Fibroblast of villous mesenchyme (primary cell): ENCODE results near the gene HBE1. TPM values are rescaled to one million over a fixed set of nuclear protein-coding genes. Genes with fewer than 3 reads are reported as not detected.

ENCODE experiments used
- DNase-seq: peaks from one replicate; pipeline ENCODE4 v3.0.0-alpha.2; 2010; ENCODE audit warnings: low read depth
- H3K4me3 ChIP-seq: 2 replicates; pipeline ENCODE4 v1.5.1; 2011; ENCODE audit warnings: low read depth, mild to moderate bottlenecking, low read length
- total RNA-seq: library from RNA; depleted of rRNA; stranded (reverse); fragments of >200 nt; gene quantifications from 2 replicates; pipeline ENCODE4 v1.2.3, GENCODE V29; 2012
- TF ChIP-seq, protein P1 (sequence below): IDR thresholded peaks from 2 replicates; pipeline ENCODE4 v1.5.1; 2012; ENCODE audit warnings: low read depth, mild to moderate bottlenecking, low read length; ENCODE audit not compliant: insufficient read depth

The HBE1 gene
- total RNA-seq, 1 donor, result 1.7 TPM

DNA sequence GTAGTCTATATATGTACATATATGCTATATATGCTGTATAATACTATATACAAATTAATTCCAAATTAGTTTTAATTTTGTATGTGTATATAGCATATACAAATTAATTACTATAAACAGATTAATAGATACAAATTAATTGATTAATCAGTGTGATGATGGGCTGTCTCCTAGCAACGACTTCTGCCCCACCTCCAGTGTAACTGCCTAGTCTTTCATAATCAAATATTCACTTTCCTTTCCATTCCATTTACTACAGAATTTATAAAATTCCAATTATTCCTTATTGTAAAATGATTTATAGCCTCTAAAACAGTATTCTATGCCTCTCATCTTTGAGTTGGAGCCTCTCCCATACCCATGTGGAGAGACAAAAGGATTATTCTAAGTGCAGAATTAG, 36.4 kb downstream of the HBE1 start:
- DNase-seq, result no peak
- TF ChIP-seq, protein P1, sequence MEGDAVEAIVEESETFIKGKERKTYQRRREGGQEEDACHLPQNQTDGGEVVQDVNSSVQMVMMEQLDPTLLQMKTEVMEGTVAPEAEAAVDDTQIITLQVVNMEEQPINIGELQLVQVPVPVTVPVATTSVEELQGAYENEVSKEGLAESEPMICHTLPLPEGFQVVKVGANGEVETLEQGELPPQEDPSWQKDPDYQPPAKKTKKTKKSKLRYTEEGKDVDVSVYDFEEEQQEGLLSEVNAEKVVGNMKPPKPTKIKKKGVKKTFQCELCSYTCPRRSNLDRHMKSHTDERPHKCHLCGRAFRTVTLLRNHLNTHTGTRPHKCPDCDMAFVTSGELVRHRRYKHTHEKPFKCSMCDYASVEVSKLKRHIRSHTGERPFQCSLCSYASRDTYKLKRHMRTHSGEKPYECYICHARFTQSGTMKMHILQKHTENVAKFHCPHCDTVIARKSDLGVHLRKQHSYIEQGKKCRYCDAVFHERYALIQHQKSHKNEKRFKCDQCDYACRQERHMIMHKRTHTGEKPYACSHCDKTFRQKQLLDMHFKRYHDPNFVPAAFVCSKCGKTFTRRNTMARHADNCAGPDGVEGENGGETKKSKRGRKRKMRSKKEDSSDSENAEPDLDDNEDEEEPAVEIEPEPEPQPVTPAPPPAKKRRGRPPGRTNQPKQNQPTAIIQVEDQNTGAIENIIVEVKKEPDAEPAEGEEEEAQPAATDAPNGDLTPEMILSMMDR, result no peak
- no peak overlapping the region for H3K4me3 ChIP-seq

DNA sequence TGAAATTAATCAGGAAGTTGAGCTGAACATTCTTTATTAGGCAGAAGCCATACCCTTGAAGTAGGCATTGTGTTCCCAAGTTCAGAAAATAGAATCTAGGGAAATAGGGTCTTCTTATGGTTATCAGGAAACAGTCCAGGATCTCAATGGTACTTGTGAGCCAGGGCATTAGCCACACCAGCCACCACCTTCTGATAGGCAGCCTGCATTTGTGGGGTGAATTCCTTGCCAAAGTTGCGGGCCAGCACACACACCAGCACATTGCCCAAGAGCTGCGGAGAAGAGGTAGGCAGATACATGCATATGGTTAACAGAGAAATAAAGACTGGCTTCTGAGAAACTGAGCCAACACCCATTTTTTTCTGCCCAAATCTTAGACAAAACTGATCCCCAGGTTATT, 36.9 kb downstream of the HBE1 start:
- no peak for DNase-seq
- H3K4me3 ChIP-seq, result no peak overlapping the region
- TF ChIP-seq, protein P1, result no peak

DNA sequence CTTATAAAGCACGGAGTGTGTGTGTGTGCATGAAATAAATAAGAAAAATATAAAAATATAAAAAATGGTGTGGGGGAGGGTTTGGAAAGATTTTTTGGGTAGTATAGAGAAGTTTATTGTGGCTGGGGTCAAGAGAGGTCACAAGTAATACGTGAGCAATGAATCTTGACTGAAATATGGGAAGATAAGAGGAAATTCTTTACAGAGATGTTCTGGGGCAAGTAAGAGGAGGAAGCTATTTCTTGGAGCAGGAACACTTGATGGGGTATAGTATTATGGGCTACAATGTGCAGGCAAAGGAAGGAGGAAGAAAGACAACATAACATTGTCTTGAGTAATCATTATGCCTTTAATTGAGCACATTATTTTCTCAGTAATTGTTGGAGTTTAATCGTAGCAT, 37.6 kb downstream of the HBE1 start:
- DNase-seq, result no peak
- H3K4me3 ChIP-seq, result no peak overlapping the region
- TF ChIP-seq, protein P1, result no peak

DNA sequence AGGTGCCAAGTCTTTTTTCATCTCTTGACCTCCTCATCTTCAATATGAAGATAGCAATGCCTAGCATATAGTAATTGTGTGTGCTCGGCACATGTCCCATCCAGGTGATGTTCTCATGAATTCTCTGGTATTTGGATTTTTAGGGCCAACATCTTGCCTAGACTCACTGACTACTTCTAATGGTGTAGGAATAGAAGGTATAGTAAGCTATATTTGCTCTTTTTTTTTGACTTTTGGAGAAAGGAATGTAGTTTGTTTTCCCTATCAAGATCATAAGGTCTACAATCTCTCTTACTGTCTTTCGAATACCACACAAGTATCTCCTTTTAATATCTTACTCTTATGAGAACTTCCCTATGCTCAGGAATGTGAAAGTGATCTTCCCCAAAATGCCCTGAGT, 38.6 kb downstream of the HBE1 start:
- DNase-seq, result no peak
- H3K4me3 ChIP-seq, result no peak overlapping the region
- TF ChIP-seq, protein P1, result no peak

DNA sequence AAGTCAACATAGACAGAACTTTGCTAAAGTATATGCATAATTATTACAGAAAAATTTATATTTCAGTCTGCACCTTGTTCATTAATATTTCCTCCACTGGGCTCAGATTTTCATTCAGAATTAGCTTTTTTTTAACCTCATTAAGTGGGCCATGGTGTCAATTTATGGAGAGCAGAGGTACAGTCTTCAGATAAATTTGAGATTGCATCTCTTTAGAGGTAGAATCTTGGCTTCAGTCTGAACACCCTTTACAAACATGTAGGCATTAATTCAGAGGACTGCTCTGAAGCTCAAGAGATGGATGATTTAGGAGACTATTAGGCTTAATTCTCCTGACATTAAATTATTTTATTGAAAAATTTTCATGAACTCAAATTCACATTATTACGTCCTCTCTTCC, 39.5 kb downstream of the HBE1 start:
- TF ChIP-seq, protein P1, result no peak
- no peak for DNase-seq
- no peak overlapping the region for H3K4me3 ChIP-seq

DNA sequence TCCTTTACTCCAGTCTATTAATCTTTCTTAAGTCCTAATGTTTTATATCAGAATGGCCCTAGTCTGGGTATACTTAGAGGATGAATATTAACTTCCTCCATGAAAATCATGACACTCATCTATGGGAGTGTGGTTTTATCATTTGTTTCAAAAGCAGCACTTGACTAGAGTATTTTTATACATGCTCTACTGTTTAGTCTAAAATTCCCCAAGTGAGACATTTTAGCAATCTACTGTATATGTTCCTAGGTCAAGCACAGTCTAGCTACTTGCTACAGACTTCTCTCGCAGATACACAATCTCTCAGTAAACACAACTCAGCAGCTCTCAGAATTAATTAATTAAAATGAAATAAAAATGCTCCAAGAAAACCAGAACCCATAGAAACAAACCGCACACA, 39.9 kb downstream of the HBE1 start:
- H3K4me3 ChIP-seq, result no peak overlapping the region
- TF ChIP-seq, protein P1, result no peak
- no peak for DNase-seq

DNA sequence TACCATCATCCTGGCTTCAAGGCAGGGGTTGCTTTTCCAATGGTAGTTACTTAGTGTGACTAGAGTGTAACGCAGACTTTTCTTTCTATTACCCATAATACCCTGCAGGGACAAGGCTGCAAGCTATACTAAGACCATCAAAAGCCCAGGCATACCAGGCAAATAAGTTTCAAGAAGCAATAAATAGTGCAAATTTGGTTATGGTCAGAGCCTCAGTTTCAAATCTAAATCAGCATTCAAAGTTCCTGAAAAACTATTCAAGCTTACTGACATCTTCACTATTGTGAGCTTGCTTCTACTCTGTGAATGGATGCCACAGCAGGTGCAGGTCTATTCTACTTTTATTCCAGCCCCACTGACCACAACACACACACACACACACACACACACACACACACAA, 40.4 kb downstream of the HBE1 start:
- TF ChIP-seq, protein P1, result no peak
- no peak overlapping the region for H3K4me3 ChIP-seq
- no peak for DNase-seq
